ELF-1 (cell line): ENCODE data around the gene DCBLD2.

Source experiments
- DNase-seq: peaks from one replicate; pipeline ENCODE4 v3.0.0-alpha.2; 2016; ENCODE audit warnings: low read depth, low spot score

The DCBLD2 gene

GRCh38 chr3:98768961-98769360, 132.5 kb downstream of the DCBLD2 start:
- no peak for DNase-seq

GRCh38 chr3:98766924-98767323, 134.6 kb downstream of the DCBLD2 start:
- no peak for DNase-seq

- DNase-seq = no peak
Observed at GRCh38 chr3:98765721-98766120, 135.8 kb downstream of the DCBLD2 start.

GRCh38 chr3:98764472-98764884, 137.0 kb downstream of the DCBLD2 start:
- DNase-seq = no peak

- no peak for DNase-seq
Observed at GRCh38 chr3:98763819-98764418, 137.6 kb downstream of the DCBLD2 start.

GRCh38 chr3:98763076-98763475, 138.4 kb downstream of the DCBLD2 start, which contains the start of gene ST3GAL6:
Gene ST3GAL6, plus strand, starts transcription at chr3:98763340. Its CDS starts 5,101 bp downstream, at chr3:98768441.
- no peak for DNase-seq

GRCh38 chr3:98761643-98762229, 139.8 kb downstream of the DCBLD2 start:
- DNase-seq = no peak

- no peak for DNase-seq
Observed at GRCh38 chr3:98759629-98760028, 141.9 kb downstream of the DCBLD2 start.

- DNase-seq = no peak
Observed at GRCh38 chr3:98755601-98756000, 145.9 kb downstream of the DCBLD2 start.

GRCh38 chr3:98754483-98754882, 147.0 kb downstream of the DCBLD2 start:
- DNase-seq = no peak

- no peak for DNase-seq
Observed at GRCh38 chr3:98750276-98750919, 151.1 kb downstream of the DCBLD2 start.

GRCh38 chr3:98746882-98747281, 154.6 kb downstream of the DCBLD2 start:
- no peak for DNase-seq

- no peak for DNase-seq
Observed at GRCh38 chr3:98746122-98746521, 155.4 kb downstream of the DCBLD2 start.
